HPDE6-E6E7 (cell line): ENCODE results near the gene DNTT.

ENCODE experiments used
- DNase-seq: peaks from one replicate; pipeline ENCODE4 v3.0.0; 2011; ENCODE audit warnings: missing footprints; ENCODE audit errors: extremely low spot score

DNTT gene

DNA sequence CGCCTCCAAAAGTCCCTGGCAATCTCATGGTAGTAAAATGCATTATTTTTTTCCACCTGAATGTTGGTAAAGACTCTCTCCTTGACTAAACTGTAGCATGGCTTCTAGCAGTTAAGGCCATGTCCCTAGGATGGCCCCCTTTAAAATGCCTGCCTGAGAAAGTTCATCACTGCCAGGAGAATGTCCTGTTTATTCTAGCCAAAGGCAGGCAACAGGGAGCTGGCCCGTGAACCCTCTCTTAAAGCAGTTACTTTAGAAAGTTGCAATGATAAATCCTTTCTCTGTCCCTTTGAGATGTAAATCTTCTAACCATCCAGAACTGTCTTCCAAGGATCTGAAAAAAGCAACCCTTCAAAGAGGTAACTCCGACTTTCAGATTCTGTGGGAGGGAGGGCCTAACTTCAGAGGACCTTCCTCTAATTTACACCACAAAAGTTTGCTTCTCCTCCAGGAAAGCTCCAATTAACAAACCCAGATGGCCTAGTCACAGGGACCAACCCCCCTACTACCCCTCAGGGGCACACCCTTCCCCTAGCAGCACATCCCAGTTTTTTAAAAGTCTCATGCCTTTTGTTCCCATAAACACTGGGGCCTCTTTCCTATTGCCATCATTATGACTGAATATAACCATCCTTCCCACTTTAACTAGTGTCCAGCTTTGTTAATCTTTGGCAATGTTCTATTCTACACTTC is 5.5 kb downstream of the DNTT start:
- DNase-seq: no peak

DNA sequence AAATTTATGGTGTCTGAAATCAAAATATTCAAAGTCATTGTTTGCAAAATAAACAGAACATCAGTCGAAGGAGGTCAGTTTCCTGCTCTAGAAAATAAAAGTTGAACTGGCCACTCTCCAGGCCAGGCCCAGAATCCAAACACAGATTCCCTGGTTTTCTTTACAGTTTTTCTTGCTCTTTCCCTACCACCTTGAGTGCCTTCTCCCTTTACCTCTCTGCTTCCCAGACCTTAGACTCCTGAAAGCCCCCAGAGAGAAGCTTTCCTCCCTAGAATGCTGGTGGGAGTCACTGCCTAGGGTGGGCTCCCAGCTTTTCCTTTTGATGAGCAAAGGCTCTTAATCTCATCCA is 6.1 kb downstream of the DNTT start:
- no peak for DNase-seq

DNA sequence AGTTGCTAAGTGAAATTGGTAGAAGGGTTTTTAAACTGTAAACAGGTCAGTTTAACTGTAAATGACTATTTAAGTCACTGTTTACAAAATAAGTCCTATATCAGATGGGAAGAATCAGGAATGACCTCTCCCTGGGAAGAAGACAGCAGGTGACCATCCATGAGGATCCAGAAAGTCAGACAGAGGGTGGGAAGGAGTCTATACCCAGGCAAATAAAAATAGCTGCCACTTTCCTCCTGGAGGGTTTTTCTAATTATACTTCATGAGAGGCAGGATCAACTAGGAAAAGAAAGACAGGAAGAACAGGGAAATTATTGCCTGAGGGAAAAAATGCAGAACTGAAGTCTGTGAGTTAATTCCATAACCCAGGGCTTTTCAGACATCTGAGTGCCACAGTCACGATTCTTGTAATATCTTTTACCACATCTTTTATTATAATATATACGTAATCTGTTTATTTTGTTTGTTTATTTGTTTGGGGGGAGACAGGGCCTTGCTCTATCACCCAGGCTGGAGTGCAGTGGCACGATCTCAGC is 7.0 kb downstream of the DNTT start:
- DNase-seq: no peak

DNA sequence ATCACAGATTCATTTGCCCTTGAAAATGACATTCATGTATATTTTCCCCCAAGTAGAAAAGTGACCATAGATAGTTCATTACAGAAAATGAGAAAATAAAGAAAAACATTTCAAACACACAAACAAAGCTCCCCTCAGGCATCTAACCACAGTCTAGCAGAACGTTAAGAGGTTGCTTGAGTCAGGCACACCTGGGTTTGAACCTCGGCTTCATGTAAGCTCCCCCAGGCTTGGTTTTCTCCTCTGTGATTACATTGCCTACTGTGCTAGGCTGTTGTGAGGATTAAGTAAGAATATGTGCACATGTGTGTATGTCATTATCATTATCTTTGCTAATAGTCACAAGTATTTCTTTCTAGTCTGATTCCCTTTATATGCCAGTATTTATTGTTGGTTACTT is 9.1 kb downstream of the DNTT start:
- DNase-seq: no peak

DNA sequence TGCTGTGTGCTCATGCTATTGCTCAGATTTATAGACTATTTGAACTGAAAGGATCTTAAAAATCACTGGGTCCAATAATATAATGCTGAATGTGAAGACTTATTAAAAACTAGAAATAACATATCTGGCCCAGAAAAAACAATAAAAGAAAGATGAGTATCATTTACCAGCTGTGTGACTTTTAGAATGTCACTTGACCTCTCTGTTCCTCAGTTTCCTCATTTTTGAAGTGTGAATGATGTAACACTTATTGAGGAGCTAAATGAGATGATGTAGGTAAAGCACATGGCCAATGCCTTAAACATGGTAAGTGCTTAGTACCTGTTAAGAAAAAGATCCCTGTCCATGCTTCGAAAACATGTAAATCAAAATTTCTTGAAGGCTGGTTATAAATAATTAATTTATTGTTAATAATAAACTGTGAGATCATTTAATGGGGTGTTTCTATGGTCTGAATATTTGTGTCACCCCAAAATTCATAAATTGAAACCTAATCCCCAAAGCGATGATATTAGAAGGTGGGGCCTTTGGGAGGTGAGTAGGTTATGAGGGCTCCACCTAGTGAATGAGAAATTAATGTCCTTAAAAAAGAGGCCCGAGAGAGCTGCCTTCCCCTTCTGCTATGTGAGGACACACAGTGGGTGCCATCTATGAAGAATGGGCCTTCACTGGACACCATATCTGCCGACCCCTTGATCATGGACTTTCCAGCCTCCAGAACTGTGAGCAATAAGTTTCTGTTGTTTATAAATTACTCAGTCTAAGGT is 13.0 kb downstream of the DNTT start:
- DNase-seq: no peak

DNA sequence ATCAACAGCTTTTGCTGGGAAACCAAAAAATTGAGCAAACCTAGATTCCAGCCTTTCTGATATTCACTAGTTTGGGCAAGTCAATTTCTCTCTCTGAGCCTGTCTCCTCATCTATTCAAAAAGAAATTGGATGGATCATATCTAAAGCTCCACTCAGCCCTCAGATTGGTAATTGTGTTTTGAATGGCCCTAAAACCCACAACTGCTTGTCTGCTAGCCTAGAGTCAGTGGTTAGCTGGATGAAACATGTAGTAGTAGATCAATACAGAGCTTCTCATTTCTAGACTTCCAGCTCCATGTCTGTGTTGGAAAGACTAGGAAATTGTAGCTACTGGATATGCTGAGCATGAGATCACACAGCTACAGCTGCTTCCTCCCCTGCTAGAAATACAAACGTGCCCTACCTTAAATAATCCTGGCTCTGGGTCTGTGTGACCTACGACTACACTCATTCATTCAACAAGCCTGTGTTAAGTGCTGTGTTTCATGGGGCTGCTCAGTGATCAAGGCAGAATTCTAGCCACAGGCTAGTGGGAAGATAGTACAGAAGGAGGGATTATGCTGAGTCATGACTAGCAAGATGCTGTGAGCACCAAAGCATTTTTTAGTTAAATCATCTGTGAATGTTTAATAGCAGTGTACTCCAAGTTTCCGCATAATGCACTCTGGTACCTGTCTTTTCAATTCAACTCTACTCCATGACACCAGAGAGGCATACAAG is 15.7 kb downstream of the DNTT start:
- DNase-seq: no peak

DNA sequence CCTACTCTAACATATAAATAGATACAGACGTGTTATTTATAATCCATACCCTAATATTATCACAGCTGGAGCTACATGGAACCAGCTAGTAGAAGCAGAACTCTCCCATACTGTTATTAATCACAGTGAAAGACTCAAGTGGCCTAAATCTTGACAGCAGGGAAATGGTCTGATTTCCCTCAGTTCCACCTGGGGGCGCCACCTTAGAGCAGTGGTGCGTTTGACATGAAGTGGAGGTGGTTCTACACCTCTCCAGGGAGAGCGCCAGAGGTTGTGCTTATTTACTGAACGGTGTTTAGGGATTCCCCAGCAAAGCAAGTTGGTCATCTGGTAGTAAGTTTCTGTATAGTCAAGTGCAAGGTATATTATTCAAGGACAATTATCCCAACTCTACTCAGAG is 17.6 kb downstream of the DNTT start:
- DNase-seq: no peak

DNA sequence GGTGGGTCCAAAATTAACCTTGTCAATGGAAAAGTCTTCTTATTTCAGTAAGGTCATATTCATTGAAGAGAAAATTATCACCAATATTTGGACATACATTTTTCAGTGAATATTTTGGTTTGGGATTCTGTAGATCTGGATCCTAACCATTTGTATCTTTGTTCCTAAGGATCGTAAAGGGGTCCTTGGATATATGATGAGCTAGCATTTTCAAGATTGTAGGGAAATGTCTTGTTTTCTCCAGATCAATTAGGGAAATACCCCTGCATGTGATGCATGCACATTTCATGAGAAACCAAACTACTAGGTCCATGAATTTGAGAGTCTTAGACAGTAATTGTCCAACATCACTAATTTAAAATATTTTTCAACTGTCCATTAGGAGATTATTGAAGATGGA is 18.0 kb downstream of the DNTT start:
- no peak for DNase-seq

DNA sequence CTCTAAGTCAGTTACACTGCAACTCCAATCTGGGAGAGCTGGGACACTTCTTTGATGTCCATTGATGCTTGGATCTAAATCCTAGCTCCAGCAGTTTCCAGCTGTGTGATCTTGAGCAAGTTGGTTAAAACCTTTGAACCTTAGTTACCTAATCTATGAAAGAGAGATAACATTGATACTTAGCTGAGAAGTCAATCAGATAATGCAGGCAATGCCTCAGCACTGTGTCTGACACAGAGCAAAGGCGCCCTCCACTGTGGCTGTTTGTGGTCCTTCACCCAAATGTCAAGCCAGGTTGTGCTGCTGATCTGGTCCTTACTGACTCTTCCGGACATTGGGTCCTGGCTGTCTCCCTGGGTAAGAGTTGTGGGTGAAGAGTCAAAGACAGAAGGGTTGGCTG is 20.2 kb downstream of the DNTT start:
- DNase-seq: no peak

DNA sequence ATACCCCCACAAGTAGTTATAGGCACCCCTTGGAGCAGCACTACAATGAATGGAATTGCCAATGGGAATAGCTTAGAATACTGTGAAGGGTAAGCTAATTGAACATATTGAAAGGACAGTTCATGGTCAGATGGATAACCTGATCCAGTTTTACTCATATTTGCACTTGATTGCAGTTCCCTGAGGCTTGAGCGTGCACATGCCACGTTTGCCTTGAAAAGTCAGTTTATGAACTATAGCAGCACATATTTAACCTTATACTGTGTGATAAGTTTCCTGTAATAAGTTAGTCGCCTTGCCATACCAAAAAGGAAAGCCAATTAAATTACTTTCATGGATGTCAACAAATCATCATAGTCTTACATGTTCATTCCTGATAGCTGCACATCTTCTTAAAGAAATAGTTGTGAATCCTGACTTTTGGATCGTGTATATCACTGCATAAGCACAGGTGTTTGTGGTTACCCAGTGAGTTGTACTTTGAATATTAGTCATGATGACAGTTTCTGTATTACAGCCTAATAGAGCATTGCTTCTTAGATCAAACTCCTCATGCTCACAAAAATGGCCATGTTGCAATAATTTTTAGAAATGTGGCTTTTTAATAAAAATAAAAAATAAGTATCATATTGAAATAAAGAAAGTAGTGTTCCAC is 21.6 kb downstream of the DNTT start:
- no peak for DNase-seq

DNA sequence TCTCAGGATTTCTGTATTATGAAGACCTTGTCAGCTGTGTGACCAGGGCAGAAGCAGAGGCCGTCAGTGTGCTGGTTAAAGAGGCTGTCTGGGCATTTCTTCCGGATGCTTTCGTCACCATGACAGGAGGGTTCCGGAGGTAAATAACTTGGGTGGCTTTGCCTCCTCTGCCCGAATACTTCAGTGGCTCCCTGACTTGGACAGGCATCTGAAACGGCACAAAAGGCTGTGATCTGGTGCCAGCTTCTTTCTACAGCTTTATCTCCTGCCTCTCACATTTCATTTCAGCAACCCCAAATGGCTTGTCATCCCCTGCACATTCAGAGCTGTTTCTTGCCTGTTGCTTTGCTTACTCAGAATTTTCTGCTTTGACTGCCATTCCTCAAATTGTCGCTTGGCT is 23.2 kb downstream of the DNTT start:
- no peak for DNase-seq

DNA sequence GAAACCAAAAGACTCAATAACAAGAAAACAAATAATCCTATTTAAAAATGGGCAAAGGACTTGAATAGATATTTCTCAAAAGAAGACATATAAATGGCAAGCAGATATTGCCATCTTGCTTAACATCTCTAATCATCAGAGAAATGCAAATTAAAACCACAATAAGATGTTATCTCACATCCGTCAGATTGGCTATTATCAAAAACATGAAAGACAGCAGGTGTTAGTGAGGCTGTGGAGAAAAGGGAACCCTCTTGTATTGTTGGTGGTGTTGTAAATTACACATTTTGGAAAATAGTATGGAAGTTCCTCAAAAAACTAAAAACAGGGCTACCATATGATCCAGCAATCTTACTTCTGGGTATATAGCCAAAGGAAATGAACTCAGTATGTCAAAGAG is 28.9 kb downstream of the DNTT start:
- no peak for DNase-seq

DNA sequence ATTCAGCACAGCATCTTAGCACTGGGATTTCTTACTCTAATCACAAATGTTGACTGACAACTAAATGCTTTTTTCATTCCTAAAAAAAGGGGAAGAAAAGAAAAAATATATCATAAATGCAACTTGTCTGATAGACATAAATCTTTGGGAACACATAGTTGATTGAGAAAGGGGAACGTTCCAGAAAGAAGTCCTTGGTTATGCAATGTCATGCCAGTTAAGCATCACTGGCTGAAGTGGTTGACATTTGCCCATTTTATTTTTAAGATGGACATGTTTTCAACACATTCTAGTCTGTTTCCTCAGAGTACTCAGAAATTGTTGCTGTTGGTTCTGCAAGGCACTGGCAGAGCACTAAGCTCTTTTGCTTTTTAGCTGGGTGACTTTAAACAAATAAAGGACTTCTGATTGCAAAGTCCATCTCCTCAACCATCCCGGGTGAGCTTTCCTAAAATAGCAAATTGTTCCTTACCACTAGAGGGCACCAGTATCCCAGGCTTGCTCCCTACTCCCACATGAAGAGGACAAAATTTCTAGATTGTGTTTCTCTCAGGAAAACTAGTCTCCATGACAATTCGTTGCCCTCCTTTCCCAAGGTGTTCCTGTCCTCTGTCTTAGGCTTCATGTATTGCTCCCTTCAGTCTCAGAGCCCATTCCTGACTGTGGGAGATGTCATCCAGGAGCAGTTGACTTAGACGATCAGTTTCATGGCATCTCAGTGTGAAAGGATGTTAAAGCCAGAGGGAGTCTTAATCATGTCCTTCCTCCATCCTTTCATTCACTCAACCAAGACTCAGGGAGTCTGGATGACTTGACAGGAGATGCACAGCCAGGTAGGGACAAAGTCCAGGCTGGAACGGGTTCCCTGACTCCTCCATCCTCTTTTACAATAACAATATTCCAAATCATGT is 30.6 kb downstream of the DNTT start:
- DNase-seq: peak; percentile 42

DNA sequence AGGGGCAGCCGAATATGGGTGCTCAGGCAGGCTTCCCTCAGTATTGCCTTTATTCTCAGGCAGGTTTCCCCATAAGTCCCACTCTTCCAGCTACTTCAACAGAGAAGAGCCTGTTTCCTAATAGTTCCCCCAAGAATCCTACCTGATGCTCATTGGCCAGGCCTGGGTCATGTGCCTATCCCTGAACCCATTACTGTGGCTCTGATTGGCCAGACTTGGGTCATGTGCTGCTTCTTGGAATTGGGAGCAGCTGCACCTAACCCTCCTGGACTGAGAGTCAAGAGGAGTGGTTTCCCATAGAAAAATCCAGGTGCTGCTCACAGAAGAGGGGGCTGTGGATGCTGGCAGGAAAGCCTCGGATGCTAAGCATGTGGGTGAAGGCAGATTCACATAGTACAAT is 32.9 kb downstream of the DNTT start:
- no peak for DNase-seq

DNA sequence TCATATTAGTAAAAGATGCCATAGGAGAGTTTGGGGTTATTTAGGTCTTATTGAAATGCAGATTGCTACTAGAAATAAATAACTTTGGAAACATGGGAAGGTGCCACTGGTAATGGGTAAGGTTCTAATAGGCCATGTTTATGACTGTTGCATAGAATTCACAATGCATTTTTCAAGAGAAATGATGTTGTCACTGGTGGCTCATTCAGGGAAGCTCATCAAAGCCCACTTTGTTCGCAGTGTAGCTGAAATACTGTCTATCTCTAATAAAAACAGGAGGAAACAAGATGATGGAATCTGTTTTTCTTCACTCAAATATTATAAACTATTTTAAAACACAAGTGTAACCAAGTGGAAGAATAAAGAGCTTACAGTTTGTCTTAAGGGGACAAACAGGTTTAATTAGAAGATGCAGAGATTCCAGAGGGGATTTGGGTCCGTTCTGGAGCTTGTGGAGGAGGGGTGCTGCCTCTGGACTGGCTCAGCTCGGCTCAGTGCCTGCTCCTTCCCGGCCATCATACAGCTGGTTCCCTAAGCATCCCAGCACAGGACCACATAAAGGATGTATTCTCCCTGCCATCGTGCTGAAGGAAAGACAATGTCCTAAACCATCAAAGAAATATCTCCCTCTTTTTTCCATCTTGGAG is 34.2 kb downstream of the DNTT start:
- DNase-seq: no peak

DNA sequence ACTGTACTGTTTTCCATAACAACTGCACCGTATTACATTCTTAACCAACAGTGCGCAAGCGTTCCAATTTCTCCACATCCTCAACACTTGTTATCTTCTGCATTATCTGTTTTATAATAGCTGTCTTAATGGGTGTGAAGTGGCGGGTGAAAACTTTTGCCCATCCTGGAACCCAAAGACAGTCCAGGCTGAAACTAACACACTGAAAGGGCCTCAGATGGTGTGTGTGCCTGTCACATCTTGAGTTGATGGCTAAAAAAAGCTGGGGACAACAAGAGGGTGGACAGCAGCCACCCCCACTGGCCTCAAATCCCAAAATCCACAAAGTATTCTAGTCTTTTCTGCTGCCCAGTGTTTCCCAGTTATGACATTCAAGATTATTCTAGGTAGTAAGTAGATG is 35.1 kb downstream of the DNTT start:
- DNase-seq: no peak

DNA sequence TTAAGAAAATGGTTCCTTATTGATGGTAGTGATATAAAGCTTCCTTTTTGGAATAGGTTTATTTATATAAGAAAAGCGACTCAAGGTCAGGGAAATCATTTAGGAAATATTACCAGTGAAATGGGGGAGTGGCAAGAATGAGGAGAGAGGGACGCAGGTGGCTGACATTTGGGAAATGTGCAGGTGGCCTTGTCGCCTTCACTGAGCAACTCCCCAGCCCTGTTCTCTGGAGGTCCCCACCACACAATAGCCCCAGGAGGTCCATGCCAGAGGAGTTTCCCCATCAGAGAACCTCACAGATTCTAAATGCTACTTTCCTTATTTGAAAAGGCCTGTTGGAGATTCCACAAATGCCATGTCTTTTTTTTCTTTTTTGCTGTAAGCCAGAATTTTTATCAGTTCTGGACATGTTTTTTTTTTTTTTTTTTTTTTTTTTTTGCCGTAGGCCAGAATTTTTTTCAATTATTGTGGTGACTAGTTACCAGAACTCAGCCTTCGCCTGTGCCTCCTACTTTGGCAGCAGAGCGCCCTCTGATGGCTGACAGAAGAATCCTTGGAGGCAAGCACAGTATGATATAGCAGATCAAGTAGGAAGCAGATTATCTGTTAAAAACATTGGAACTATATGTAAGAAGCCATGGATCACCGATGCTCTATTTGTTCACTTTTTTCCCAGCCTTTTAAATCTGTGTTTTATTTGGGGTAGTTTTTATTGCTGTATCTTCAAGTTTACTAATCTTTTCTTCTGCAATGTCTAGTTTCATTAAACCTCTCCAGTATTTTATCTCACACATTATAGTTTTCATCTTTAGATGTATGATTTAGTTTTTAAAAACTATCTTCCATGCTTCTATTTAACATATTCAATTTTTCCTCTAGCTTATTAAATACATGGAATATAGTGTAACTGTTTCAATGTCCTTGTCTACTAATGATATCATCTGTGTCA is 36.0 kb downstream of the DNTT start:
- peak; percentile 55 for DNase-seq

DNA sequence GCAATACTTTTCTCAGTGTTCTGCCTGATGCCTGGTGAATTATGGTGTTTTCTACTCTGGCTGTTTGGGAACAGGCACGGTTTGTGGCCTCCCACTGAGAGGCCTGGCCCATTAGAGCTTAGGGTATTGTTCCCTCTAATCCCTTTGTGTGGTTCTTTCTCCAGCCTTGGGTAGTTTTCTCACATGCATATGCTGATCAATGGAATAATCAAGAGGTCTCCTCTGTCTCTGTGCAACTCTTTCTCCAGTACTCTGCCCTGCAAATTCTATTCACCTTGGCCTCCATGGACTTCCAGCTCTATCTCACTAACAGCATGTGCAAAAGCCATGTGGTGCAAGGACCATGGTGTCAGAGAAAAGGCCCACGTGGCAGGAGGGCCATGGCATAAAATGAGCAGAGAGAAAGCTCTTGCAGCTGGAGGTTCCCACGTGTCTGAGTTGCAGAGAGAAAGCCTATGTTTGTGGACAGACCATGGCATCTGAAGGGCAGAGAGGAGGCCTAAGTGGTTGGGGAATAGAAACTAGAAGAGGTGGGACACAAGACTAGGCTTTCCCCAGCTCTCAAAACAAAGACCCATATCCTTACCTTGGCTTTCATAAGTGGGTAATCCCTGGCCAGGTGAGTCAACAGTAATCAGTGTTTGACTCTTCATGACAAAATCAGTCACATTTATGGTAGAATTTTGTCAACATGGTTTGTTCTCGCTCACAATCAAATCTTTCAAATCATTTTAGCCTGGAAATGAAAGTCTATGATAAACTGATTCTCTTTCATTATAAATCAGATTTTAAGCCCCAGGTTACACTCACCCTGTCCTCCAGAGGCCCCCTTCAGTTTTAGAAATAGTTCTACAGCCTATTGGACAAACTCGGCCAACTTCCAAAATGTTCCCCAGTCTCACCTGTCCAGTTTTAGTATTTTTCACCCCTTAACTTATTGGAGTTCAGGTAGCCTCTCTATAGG is 37.3 kb downstream of the DNTT start:
- DNase-seq: no peak
